Transverse colon (tissue), 4 donors: ENCODE results near the gene ZNRF3. TPM values are rescaled to one million over a fixed set of nuclear protein-coding genes. Genes with fewer than 3 reads are reported as not detected.

ENCODE experiments used
- DNase-seq: peaks from one replicate; pipeline ENCODE4 v3.0.0-alpha.2; 2019
- H3K27ac ChIP-seq, 4 donors: fragments of 200-600 bp; sonication (generic); 2 replicates each; pipeline ENCODE4 v1.5.1; 2016 to 2018; ENCODE audit warnings: inconsistent platforms in 4 of 4
- H3K27me3 ChIP-seq: fragments of 200-600 bp; sonication (generic); 2 replicates; pipeline ENCODE4 v1.5.1; 2017; ENCODE audit warnings: inconsistent platforms
- H3K36me3 ChIP-seq, 4 donors: fragments of 200-600 bp; sonication (generic); 2 replicates each; pipeline ENCODE4 v1.5.1; 2017 to 2019; ENCODE audit warnings: inconsistent platforms in 4 of 4
- H3K4me1 ChIP-seq, 4 donors: fragments of 200-600 bp; sonication (generic); 2 replicates each; pipeline ENCODE4 v1.5.1; 2017 to 2020; ENCODE audit warnings: inconsistent platforms in 4 of 4
- H3K4me3 ChIP-seq, 4 donors: fragments of 200-600 bp; sonication (generic); 1 replicate in 1 of 4; 2 replicates in 3 of 4; pipeline versions ENCODE4 v1.5.1 to v1.6.1; 2017 to 2019; ENCODE audit warnings: inconsistent platforms in 4 of 4
- H3K9me3 ChIP-seq, 2 donors: fragments of 200-600 bp; sonication (generic); 2 replicates each; pipeline ENCODE4 v1.5.1; 2017 to 2019; ENCODE audit warnings: inconsistent platforms in 2 of 2
- CTCF ChIP-seq, 5 experiments: fragments of 200-600 bp in 3 of 5; fragments of 450-650 bp in 2 of 5; sonication (generic) in 3 of 5; IDR thresholded peaks; 1 replicate in 2 of 5; 2 replicates in 3 of 5; pipeline ENCODE4 v1.5.1; 2016 to 2017; ENCODE audit warnings: antibody characterized with exemption in 5 of 5, inconsistent platforms in 3 of 5, mild to moderate bottlenecking in 2 of 5, moderate library complexity in 1 of 5
- EP300 ChIP-seq: sonication (generic); formaldehyde crosslinking; IDR thresholded peaks from one replicate; pipeline ENCODE4 v1.6.1; 2017; ENCODE audit warnings: antibody characterized with exemption, low read depth
- POLR2A ChIP-seq: fragments of 450-650 bp; IDR thresholded peaks from one replicate; pipeline ENCODE4 v1.6.1; 2016; ENCODE audit warnings: antibody characterized with exemption, mild to moderate bottlenecking, moderate library complexity
- POLR2AphosphoS5 ChIP-seq, 3 donors: sonication (generic); formaldehyde crosslinking; IDR thresholded peaks; one replicate each; pipeline ENCODE4 v1.6.1; 2016; ENCODE audit warnings: antibody characterized with exemption in 3 of 3
- WGBS, 2 donors: methylation state at CpG; one replicate each; pipeline ENCODE4 v1.1.5; 2018; ENCODE audit warnings: low coverage in 1 of 2; 5-methylcytosine and 5-hydroxymethylcytosine counted together
- in situ Hi-C, 4 donors: fragments of 200-750 bp; cut with MboI; loops; one replicate each; pipeline versions ENCODE4 v1.15.0 to v1.15.1; 2017; ENCODE audit warnings: low sequenced_read_pairs in 3 of 4, low pct_ligation_motif_present in 1 of 4, low pct_unique_long_range_greater_than_20kb in 1 of 4
- intact Hi-C: fragments of 100-400 bp; cut with DNase I; formaldehyde crosslinking; loops from one replicate; pipeline ENCODE4 v1.15.1; 2023; ENCODE audit warnings: low total_unique reads
- total RNA-seq, 4 donors: library from RNA; depleted of rRNA; stranded (reverse); fragments of >200 nt; gene quantifications; one replicate each; pipeline ENCODE4 v1.1.0, GENCODE V29; 2016

The ZNRF3 gene
- total RNA-seq, 4 donors from 2014 or later, result 4.5 to 10.7 (median 8.3) TPM

- H3K9me3 ChIP-seq, result no peaks in the 10 kb centered on the region
- no peaks in the 10 kb centered on the region for H3K36me3 ChIP-seq
- no peaks in the 10 kb centered on the region for H3K27me3 ChIP-seq
- peak; percentile 60 for DNase-seq
- intact Hi-C loops (no loop called here), in situ Hi-C loops (no loop called here)
- 3% methylated on average over 48 of the region's 53 CpGs; no CpG with 5 or more reads in 1 of the 2 donors for WGBS, 2 donors
- H3K4me3 ChIP-seq, result peak overlapping the region; percentile 58 to 85 (median 72)
- TF ChIP-seq POLR2AphosphoS5 (IDR thresholded peaks at IDR 0.05) (no peak), POLR2A (no peak)
- H3K27ac ChIP-seq, result peak overlapping the region; percentile 78 to 88 (median 84)
- H3K4me1 ChIP-seq, result peaks cover 10 to 61% (median 38%) of the 10 kb centered on the region in 4 donors
These were observed 190.4 kb downstream of the ZNRF3 start for GRCh38 chr22:29073618-29074275.

DNA sequence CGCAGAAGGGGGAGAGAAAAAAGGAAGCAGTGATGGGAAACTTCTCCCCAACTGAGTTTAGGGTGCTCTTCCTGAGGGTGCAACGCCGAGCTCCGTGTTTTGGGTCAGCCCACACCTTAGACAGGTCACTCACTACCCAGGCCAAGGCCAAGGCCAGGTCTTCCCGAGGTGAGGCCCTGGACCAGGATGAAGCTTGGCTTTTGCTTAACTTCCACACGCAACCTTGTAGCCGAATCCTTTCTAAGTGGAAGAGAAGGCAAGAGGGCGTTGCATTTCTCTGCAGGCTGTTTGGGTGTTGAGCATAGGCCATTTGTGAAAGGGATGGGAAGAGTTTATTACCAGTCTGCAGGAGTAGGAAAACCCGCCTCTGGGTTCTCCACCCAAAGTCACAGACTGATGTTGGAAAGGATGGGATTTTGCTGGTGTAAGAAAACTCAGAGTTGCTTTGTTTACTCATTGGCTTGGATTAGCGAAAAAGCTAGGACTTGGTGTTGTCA lies 191.0 kb downstream of the ZNRF3 start:
- H3K27ac ChIP-seq, result peak overlapping the region; percentile 78 to 88 (median 84)
- no peaks in the 10 kb centered on the region for H3K9me3 ChIP-seq
- peaks cover 16 to 67% (median 44%) of the 10 kb centered on the region in 4 donors for H3K4me1 ChIP-seq
- 32% methylated on average over 10 of the region's 10 CpGs; no CpG with 5 or more reads in 1 of the 2 donors for WGBS, 2 donors
- TF ChIP-seq EP300 (no peak), CTCF (IDR thresholded peaks at IDR 0.05) (no peak), POLR2A (no peak), POLR2AphosphoS5 (IDR thresholded peaks at IDR 0.05) (no peak)
- H3K27me3 ChIP-seq, result no peaks in the 10 kb centered on the region
- intact Hi-C loops (no loop called here), in situ Hi-C loops (no loop called here)
- H3K36me3 ChIP-seq, result no peaks in the 10 kb centered on the region
- peak overlapping the region in 3 of 4 donors; percentile 58 to 85 (median 78) for H3K4me3 ChIP-seq
- no peak for DNase-seq

DNA sequence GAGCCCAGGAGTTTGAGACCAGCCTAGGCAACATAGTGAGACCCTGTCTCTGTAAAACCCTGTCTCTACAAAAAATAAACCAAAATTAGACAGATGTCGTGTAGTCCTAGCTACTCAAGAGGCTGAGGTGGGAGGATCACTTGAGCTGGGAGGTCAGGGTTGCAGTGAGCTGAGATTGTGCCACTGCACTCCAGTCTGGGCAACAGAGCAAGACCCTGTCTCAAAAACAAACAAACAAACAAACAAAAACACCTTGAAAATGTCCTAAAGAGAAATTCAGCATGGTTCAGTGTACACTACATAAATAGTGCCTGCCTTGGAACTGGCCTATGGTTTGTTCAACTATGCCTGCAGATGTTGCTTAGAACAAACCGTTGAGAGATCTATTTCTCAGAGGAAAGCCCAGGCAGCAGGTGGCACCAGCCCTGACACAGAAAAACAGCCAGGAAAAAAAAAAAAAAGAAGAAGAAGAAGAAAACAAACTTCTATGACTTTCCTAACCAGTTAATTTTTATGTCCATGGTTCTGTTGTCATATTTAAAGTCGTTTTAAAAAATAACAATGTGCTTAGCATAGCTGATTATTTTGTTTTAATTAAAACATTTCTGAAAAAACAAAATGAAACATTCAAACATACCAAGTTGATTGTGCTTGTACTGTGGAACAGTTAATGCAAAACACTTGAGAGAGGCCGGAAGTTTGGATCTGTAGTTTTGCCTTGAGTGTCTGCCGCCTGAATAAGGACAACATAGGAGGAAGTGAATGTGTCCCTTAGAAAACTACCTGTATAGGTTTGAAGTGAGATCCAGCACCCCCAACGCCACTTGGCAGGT lies 194.9 kb downstream of the ZNRF3 start:
- H3K4me3 ChIP-seq, result no peak overlapping the region
- no peaks in the 10 kb centered on the region for H3K36me3 ChIP-seq
- in situ Hi-C loops, result no loop called here
- WGBS, 2 donors, result 35 to 43% methylated on average over 5 to 6 of the region's 6 CpGs
- H3K9me3 ChIP-seq, result no peaks in the 10 kb centered on the region
- H3K4me1 ChIP-seq, result peaks cover 9 to 71% (median 35%) of the 10 kb centered on the region in 4 donors
- H3K27me3 ChIP-seq, result no peaks in the 10 kb centered on the region
- TF ChIP-seq EP300, result no peak
- TF ChIP-seq POLR2AphosphoS5 (IDR thresholded peaks at IDR 0.05), result no peak
- no peak for TF ChIP-seq POLR2A
- no peak for TF ChIP-seq CTCF (IDR thresholded peaks at IDR 0.05)
- no peak for DNase-seq
- peak overlapping the region; percentile 42 to 77 (median 64) for H3K27ac ChIP-seq
- intact Hi-C loops, result no loop called here

DNA sequence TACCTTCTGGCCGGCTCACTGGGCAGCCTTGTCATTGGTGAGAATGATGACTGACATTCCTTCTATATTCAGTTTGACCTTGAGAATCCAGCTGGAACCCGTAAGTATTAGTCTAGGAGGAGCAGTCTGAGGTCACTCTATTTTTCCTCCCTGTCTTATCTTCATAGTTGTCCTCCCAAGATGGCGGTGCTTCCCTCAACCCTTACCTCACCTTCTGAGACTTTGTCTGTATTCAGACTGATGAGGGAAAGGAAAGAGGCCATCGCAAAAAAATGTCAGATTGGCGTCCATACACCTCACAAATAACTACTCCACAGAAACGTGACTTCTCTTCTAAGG lies 195.5 kb downstream of the ZNRF3 start:
- peak overlapping the region; percentile 42 to 77 (median 64) for H3K27ac ChIP-seq
- intact Hi-C loops (no loop called here), in situ Hi-C loops (no loop called here)
- H3K4me1 ChIP-seq, result peaks cover 9 to 65% (median 31%) of the 10 kb centered on the region in 4 donors
- TF ChIP-seq EP300 (no peak), POLR2AphosphoS5 (IDR thresholded peaks at IDR 0.05) (no peak), POLR2A (no peak), CTCF (IDR thresholded peaks at IDR 0.05) (no peak)
- H3K4me3 ChIP-seq, result no peak overlapping the region
- DNase-seq, result no peak
- H3K9me3 ChIP-seq, result no peaks in the 10 kb centered on the region
- H3K27me3 ChIP-seq, result no peaks in the 10 kb centered on the region
- H3K36me3 ChIP-seq, result no peaks in the 10 kb centered on the region
- whole genome bisulfite sequencing, 2 donors, result 55 to 57% methylated on average over 4 to 6 of the region's 6 CpGs
